Fibroblast of lung (primary cell): ENCODE results near the gene SUSD1. TPM values are rescaled to one million over a fixed set of nuclear protein-coding genes. Genes with fewer than 3 reads are reported as not detected.

Source experiments
- DNase-seq, 2 donors: peaks; one replicate each; pipeline versions ENCODE4 v3.0.0 to v3.0.0-alpha.2; 2010; ENCODE audit warnings: low read depth in 2 of 2
- H2AFZ ChIP-seq: 2 replicates; pipeline ENCODE4 v1.5.1; 2012; ENCODE audit warnings: low read length, control low read depth, inconsistent platforms
- H3K27ac ChIP-seq: 2 replicates; pipeline ENCODE4 v1.5.1; 2011; ENCODE audit warnings: low read length, control low read depth; ENCODE audit not compliant: insufficient read depth
- H3K27me3 ChIP-seq: 2 replicates; pipeline ENCODE4 v1.5.1; 2011; ENCODE audit warnings: mild to moderate bottlenecking, low read length; ENCODE audit not compliant: control insufficient read depth, insufficient read depth
- H3K36me3 ChIP-seq: 2 replicates; pipeline ENCODE4 v1.5.1; 2011; ENCODE audit warnings: low read length; ENCODE audit not compliant: control insufficient read depth, insufficient read depth
- H3K4me1 ChIP-seq: 2 replicates; pipeline ENCODE4 v1.5.1; 2011; ENCODE audit warnings: low read length; ENCODE audit not compliant: control insufficient read depth, insufficient read depth; ENCODE audit errors: extremely low read depth
- H3K4me2 ChIP-seq: 2 replicates; pipeline ENCODE4 v1.5.1; 2011; ENCODE audit warnings: low read length, control low read depth; ENCODE audit not compliant: insufficient read depth; ENCODE audit errors: extremely low read depth
- H3K4me3 ChIP-seq, 4 experiments: fragments of 200-600 bp in 1 of 4; sonication (generic) in 1 of 4; replicated peaks in 1 of 4; 2 replicates each; pipeline ENCODE4 v1.5.1; 2011 to 2016; ENCODE audit warnings: low read length in 4 of 4, low read depth in 3 of 4, mild to moderate bottlenecking in 3 of 4, control low read depth in 2 of 4, inconsistent platforms in 1 of 4, mixed read lengths in 1 of 4; ENCODE audit not compliant: insufficient read depth in 1 of 4; ENCODE audit errors: control extremely low read depth in 1 of 4
- H3K79me2 ChIP-seq: 2 replicates; pipeline ENCODE4 v1.5.1; 2012; ENCODE audit warnings: mild to moderate bottlenecking, low read length, inconsistent platforms; ENCODE audit not compliant: control insufficient read depth, insufficient read depth
- H3K9ac ChIP-seq: 2 replicates; pipeline ENCODE4 v1.5.1; 2011; ENCODE audit warnings: mild to moderate bottlenecking, low read length, control low read depth; ENCODE audit not compliant: insufficient read depth
- H3K9me3 ChIP-seq: 2 replicates; pipeline ENCODE4 v1.5.1; 2012; ENCODE audit warnings: low read depth, low read length; ENCODE audit not compliant: control insufficient read depth, insufficient read depth
- H4K20me1 ChIP-seq: 2 replicates; pipeline ENCODE4 v1.5.1; 2011; ENCODE audit warnings: low read length; ENCODE audit not compliant: control insufficient read depth, insufficient read depth; ENCODE audit errors: extremely low read depth
- CTCF ChIP-seq, 2 donors: IDR thresholded peaks in 1 of 2; conservative IDR thresholded peaks in 1 of 2; 1 replicate in 1 of 2; 2 replicates in 1 of 2; pipeline ENCODE4 v1.5.1; 2011 to 2012; ENCODE audit warnings: low read length in 2 of 2, control low read depth in 1 of 2, inconsistent platforms in 1 of 2, low read depth in 1 of 2, mild to moderate bottlenecking in 1 of 2
- EZH2 ChIP-seq: IDR thresholded peaks from 2 replicates; pipeline ENCODE4 v1.5.1; 2012; ENCODE audit warnings: low read length, control low read depth, mild to moderate bottlenecking; ENCODE audit errors: missing control alignments
- polyA plus RNA-seq, 2 donors: library from polyadenylated mRNA; depleted of rRNA in 1 of 2; stranded (reverse) in 1 of 2; unstranded in 1 of 2; fragments of >200 nt; gene quantifications; 2 replicates each; pipeline ENCODE4 v1.2.1, GENCODE V29; 2011 to 2012; ENCODE audit warnings: missing spikeins in 1 of 2
- total RNA-seq: library from RNA; depleted of rRNA; stranded (reverse); fragments of >200 nt; gene quantifications from 2 replicates; pipeline ENCODE4 v1.2.1, GENCODE V29; 2014

Gene SUSD1
- total and polyA plus RNA-seq, 2 donors (not counting 1 experiment from before 2014, with no cell fraction given), result 27.4 to 28.6 TPM

DNA sequence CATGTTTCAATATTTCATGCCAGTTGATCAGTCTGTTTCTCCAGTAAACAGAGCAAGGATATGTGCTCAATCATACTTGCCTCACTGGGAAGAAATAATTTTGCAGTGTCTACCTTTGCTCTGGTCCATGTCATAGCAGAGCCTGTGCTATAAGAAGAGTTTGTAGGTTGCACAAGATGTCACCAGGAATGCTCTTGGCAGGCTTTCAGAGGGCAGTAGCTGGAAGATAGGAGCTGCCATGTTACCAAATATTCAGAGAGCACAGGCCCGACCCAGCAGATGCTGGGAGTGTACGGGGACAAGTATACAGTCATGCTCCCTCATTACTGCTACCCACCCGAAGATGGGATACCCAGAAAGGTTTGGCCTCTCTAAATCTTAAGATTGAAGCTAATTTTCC lies 175.8 kb downstream of the SUSD1 start:
- Histone ChIP-seq H3K9me3 (no peaks in the 10 kb centered on the region), H3K4me2 (no peak overlapping the region), H3K27ac (no peak overlapping the region), H3K4me1 (no peaks in the 10 kb centered on the region), H3K9ac (no peak overlapping the region), H3K4me3 (no peak overlapping the region), H3K79me2 (no peaks in the 10 kb centered on the region), H3K27me3 (no peaks in the 10 kb centered on the region), H2AFZ (no peak overlapping the region), H3K36me3 (no peaks in the 10 kb centered on the region), H4K20me1 (no peaks in the 10 kb centered on the region)
- TF ChIP-seq CTCF (conservative IDR thresholded peaks at IDR 0.05 in 1 of 2, IDR thresholded peaks at IDR 0.05 in 1 of 2; ENCODE audit: low read depth in 1 of 2, low read length in 2 of 2) (no peak), EZH2 (no peak)
- DNase-seq, result no peak

GRCh38 chr9:111997831-111998230 lies 177.3 kb downstream of the SUSD1 start:
- Histone ChIP-seq H3K9ac (no peak overlapping the region), H3K27ac (no peak overlapping the region), H3K79me2 (no peaks in the 10 kb centered on the region), H3K4me2 (no peak overlapping the region), H3K4me3 (no peak overlapping the region), H3K27me3 (no peaks in the 10 kb centered on the region), H4K20me1 (no peaks in the 10 kb centered on the region), H3K9me3 (no peaks in the 10 kb centered on the region), H3K4me1 (no peaks in the 10 kb centered on the region), H3K36me3 (no peaks in the 10 kb centered on the region), H2AFZ (no peak overlapping the region)
- TF ChIP-seq CTCF (conservative IDR thresholded peaks at IDR 0.05 in 1 of 2, IDR thresholded peaks at IDR 0.05 in 1 of 2; ENCODE audit: low read depth in 1 of 2, low read length in 2 of 2), result no peak
- TF ChIP-seq EZH2, result no peak
- no peak for DNase-seq

DNA sequence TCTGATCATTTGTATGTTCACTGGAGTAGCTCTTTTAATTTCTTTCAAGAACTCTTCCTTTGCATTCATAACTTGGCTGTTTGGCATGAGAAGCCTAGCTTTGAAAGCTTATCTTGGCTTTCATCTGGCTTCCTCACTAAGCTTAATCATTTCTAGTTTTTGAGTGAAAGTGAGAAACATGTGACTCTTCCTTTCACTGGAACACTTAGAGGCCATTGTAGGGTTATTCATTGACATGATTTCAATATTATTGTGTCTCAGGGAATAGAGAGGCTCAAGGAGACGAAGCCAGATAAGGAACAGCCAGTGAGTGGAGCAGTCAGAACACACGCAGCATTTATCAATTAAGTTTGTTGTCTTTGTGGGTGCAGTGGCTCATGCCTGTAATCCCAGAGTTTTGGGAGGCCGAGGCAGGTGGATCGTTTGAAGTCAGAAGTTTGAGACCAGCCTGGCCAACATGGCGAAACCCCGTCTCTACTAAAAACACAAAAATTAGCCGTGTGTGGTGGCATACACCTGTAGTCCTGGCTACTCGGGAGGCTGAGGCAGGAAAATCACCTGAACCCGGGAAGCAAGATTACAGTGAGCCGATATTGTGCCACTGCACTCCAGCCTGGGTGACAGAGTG lies 180.2 kb downstream of the SUSD1 start:
- Histone ChIP-seq H3K79me2 (no peaks in the 10 kb centered on the region), H3K4me1 (peaks cover 3% of the 10 kb centered on the region), H3K4me2 (no peak overlapping the region), H3K27me3 (no peaks in the 10 kb centered on the region), H3K9me3 (no peaks in the 10 kb centered on the region), H3K9ac (no peak overlapping the region), H3K36me3 (no peaks in the 10 kb centered on the region), H2AFZ (peak overlapping the region; percentile 14), H4K20me1 (no peaks in the 10 kb centered on the region), H3K4me3 (no peak overlapping the region), H3K27ac (no peak overlapping the region)
- peak in 1 of 2 donors; percentile 29 for DNase-seq
- TF ChIP-seq EZH2 (no peak), CTCF (conservative IDR thresholded peaks at IDR 0.05 in 1 of 2, IDR thresholded peaks at IDR 0.05 in 1 of 2; ENCODE audit: low read depth in 1 of 2, low read length in 2 of 2) (no peak)
